AG08396 (cell line): Measurements from ENCODE around the gene OTUB1.
A peak's percentile ranks its signal among the peaks of the same experiment; 100 is the strongest.

Source experiments
- DNase-seq: peaks from one replicate; pipeline ENCODE4 v3.0.0; 2012; ENCODE audit warnings: low spot score, mixed read lengths

Gene OTUB1

DNA sequence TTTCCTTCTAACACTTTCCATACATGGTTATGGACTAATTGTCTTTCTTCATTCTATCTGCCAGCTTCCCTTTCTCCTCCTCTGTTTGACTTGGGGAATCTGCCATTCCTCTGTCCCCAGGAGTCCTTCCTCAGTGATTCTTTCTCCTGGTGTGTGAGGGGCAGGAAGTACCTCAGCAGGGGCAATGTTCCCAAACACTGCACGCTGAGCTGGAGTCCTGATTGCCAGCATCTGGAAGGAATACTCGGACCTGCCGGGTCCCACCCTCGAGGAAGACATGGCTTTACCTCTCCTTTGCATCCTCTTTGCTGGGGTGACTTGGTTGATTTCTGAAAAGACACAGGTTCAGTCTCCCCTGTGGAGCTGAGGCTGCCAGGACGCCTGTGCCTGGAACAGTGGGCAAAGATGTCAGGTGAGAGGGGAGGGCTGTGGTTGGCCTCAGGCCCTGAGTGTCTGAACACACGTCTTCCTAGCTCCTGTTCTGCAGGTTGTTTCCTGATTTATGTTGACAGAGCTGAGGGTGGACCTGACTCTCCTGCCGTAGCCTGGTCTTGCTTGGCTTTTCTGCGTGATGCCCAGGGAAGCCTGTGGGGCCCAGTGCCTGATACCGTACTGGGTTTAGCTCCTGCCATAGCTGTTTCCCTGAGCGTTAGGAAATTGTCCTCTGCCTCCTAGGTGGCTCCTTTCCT, 7.5 kb upstream of the OTUB1 start:
- DNase-seq: no peak

DNA sequence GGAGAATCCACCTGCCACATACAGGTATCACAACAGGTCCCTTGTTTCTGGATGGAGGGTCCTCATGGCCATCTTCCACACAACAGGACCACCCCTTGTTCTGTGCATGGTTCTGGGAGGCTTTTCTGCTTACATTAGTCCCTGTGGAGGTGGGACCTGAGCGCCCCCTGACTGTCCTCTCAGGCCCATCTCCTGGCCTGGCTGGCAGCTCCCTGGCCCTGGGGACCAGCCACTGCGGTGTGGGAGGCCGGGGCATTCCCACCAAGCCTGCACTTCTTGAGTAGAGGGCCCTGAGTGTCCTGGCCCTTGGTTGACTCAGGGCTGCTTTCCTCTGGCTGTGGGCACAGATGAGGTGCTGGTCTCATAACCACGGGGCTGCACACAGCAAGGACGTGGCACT, 6.8 kb upstream of the OTUB1 start:
- DNase-seq: no peak

DNA sequence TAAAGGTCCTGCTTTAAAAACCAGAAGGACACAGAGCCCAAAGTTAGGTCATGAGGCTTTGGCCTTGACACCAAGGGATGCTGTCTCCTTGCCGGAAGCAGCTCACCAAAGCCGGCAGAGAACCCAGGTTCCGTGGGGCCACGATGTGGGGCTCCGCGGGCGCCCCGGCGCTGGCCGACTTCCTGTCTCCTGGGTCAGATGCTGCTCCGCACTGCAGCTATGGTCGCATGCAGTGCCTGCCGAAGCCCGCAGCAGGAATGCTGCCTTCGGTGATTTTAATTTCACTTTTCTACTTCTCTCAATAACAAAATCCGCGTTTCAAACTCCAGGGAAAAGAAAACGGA, 454 bp upstream of the OTUB1 start:
- DNase-seq: peak; percentile 37

DNA sequence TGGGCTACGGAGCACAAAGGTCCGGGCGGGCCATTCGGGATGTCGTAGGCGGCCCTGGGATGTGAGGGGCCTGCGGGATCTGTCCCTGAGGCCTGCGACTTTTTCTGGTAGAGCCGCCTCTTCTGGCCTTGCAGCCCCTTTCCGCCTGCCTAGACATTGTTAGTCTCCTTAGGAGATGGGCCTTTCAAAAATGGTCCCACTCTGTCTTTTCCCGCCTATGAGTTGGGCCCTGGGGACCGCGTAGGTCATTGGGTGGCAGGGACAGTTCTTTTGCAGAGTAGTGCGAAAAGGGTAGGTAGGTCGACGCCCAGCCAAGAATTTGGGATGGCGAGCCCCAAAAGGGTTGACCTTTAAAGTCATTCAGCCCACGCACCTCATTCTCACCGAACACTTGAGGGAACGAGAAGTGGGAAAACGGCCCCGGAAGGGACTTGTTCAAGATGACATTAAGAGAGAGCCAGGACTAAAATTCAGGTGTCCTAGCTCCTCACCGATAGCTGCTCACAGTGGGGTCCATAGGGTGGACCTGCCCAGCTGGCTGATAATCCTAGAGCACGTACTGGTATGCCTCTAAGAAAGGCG, 785 bp downstream of the OTUB1 start:
- DNase-seq: peak; percentile 14

DNA sequence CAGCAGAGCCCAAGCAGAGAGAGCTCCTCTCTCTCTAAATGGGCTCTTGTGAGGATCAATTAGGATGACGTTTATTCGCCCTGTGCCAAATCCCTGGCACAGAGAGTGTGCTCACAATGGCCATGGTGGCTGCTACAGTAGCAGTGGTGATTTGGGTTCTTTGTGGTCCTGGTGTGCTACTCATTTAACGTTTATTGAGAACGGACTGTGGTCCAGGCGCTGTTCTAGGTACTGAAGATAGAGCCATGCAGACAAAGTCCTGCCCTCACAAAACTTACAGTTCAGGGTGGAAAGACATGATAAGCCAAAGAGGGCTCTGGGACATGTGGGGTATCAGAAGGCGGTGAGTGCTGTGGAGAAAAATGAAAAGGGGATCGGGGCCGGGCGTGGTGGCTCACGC, 5.3 kb downstream of the OTUB1 start:
- DNase-seq: no peak

GRCh38 chr11:63993100-63993499, 6.9 kb downstream of the OTUB1 start:
- DNase-seq: no peak

GRCh38 chr11:63993993-63994392, 7.8 kb downstream of the OTUB1 start:
- DNase-seq: no peak

GRCh38 chr11:63996512-63996911, 10.3 kb downstream of the OTUB1 start:
- no peak for DNase-seq

DNA sequence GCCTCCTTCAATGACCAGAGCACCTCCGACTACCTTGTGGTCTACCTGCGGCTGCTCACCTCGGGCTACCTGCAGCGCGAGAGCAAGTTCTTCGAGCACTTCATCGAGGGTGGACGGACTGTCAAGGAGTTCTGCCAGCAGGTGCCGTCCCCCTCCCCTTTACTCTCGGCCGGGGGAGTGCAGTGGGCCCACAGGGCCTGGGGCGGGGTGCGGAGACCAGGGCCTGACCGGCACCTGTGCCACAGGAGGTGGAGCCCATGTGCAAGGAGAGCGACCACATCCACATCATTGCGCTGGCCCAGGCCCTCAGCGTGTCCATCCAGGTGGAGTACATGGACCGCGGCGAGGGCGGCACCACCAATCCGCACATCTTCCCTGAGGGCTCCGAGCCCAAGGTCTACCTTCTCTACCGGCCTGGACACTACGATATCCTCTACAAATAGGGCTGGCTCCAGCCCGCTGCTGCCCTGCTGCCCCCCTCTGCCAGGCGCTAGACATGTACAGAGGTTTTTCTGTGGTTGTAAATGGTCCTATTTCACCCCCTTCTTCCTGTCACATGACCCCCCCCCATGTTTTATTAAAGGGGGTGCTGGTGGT, 11.0 kb downstream of the OTUB1 start:
- no peak for DNase-seq

DNA sequence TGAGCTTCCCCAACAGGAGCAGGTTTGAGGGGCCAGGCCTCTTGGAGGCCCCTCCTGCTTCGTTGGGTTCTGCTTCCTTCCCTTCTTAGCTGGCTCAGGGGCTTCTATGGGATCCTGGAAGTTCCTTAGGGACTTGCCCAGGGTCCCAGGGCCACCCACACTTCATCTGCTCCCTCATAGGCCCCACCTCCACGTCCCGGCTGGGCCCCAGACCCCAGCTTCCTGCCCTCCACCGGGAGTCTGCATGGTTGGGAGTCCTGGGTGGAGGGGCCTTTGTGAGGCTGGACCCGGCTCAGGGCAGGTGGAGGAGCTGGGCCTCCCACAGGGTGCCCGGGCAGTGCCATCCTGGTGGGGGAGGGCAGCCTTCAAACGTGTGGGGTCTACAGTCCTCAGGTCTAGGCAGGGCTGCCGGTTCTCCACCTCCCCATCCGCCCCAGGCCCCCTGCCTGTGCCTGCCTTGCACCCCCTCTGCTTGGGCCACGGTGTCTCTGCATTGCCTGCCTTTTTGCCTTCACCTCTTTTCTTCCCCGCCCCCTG, 11.6 kb downstream of the OTUB1 start:
- DNase-seq: no peak

- DNase-seq: no peak
Measured at GRCh38 chr11:63998558-63999348, 12.5 kb downstream of the OTUB1 start.

DNA sequence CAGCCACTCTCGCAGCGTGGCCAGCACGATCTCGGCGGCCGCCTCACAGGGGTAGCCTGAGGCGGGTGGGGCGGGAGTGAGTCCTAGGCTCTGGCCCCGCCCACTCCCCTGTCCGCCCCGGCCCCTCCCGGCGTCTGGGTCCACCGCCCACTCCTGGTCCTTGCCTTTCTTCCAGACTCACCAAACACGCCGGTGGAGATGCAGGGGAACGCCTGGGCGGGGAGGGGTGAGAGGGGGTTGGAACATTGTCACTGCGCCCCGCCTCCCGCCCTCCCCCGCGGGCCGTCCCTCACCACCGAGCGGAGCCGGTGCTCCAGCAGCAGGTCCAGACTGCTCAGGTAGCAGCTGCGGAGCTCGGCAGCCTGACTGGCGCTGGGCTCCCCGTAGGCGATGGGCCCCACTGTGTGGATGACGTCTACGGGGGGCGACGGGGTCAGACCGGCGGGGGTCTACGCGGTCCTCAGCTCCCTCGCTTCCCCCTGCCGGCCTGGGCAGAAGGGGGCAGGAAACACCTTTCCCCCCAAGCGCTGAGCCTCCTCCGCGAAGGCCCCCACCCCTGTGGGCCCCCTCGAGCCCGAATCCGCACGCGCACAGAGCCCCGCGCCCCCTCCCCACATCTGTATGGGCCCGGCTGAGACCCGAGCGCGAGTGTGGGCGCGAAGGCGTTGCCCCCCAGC, 13.2 kb downstream of the OTUB1 start:
- peak; percentile 68 for DNase-seq

DNA sequence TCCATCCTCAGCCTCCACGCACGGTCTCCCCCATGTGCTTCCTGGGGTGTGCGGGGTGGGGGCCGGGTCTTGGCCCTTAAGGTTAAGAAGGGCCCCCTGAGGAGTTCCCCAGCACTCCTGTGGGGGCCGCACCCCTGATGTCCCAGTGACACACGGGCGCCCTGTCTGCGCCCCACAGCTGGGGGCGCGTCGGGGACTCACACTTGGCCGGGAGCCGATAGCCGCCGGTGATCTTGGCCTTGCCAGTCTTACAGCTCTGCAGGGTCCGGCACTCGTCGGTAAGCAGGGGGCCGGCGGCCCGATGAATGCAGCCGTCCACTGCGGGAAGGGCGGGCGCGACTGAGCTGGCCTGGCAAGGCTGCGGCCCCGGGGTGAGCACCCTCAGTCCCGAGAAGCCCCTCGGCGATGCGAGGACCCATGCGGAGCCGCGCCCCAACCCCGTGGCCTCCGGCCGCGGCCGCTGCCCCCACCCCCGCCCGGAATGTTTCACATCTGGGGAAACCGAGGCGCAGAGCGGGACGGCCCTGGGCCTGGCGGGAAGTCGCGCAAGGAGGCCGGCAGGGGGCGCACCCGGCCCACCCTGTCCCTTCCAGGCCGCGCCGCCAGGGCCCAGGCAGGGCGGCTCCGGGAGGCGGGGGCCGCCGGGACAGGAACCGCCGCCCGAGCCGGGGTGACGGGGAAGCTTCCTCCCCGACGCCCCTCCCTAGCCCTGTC, 13.9 kb downstream of the OTUB1 start:
- peak; percentile 96 for DNase-seq

GRCh38 chr11:64000740-64001483, 14.7 kb downstream of the OTUB1 start:
- no peak for DNase-seq

DNA sequence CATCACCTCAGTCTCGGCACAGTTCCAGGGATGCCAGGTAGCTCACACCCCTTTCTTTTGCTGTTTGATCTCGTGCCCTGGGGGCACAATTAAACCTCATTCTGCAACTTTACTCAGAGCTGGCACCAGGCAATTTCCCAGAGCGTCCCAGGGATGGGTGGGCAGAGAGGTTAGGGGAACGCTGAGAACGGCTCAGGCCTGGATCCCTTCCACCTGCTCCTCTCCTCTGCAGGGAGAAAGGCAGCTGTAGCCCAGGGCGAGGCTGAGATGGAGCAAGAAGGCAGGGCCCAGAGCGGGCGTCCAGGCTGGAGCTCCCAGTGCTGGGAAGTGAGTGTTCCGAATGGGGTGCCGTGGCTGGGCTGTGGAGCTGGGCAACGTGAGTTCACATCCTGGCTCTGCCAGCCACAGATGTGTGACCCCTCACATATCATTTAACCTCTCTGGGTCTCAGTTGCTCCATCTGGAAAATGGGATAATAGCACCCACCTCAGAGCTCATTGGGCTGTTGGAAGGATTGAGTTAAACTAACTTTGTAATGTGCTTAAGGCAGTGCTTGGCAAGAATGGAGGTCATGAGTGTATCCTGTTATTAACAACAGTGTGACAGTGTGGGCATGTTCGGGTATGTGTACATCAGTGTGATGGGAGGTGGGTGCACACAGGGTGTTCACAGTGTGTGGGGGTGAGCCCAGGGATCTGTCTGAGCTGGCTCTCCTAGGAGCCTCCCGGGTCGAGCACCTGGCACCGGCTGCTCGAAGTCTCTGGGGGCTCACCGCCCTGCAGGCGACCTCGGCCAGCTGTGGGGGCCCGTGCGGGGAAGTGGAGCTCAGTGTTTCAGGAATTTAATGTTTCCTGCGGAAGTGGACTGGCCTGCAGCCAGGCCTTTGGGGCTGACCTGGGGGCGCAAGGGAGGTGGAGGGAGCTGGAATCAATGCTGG, 15.5 kb downstream of the OTUB1 start:
- DNase-seq: no peak

DNA sequence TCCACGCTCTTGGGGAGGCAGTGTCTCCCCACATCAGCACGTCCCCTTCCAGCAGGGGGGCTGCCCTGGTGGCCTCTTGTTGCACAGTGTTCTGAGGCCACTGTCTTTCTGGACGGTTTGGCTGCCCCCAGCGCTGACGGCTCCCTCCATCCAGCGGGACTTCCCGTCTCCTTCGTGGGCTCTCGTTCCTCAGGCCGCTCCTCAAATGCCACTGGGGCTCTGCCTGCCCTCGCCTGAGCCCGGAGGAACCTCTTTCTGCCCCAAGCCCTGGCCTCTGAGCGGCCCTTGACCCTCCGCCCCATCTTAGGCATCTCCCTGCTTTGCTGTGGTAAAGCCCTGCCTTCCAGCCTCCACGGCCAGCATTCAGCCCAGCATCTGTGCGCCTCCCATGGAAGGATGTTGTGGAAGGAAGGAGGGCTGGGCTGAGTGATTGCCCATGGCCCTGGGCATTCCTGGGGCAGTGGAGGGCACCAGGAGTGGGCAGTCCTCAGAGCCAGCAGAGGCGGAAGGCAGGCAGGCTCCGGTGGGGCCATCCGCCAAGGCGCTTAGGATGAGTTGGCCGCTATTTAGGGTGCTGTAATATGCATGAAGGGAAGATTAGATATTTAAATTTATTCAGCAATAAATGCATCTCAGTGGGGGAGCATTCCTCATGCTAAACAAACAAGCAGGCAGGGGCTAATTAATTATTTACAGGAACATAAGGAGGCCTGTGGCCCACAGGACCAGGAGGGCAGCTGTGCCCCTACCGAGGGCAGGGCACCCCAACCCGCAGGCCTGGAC, 17.8 kb downstream of the OTUB1 start:
- no peak for DNase-seq

GRCh38 chr11:64004590-64004984, 18.3 kb downstream of the OTUB1 start:
- DNase-seq: no peak

- DNase-seq: no peak
Measured at GRCh38 chr11:64005691-64006090, 19.5 kb downstream of the OTUB1 start.

DNA sequence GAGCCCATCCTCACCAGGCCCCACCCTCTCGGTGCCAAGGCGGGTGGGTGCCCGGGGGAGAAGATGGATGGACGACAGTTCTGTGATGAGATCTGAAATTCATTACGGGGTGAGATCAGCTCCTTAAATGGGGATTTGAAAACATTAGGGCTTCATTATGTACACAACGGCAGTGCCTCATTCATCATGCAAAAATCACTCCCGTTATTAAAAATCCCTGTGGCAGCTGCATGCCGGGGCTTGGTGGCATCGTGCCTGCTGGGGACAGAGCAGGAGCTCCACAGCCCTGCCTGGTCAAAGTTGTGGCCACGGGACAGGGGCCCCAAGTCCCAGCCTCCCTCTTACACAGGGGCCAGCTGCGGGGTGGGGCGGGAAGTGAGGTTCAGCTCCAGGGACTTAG, 20.2 kb downstream of the OTUB1 start:
- no peak for DNase-seq
